ENCODE measurements around the gene GUK1. TPM values are rescaled to one million over a fixed set of nuclear protein-coding genes. Genes with fewer than 3 reads are reported as not detected.
"Not testable (repeated sequence)": the region's sequence is repeated elsewhere in the genome, so short reads cannot be mapped to it uniquely, and the experiment has no call there.

Gene GUK1
- polyA plus RNA-seq, 3 donors, result 113 to 167 (median 157) TPM

GRCh38 chr1:228098323-228098931, 41.7 kb upstream of the GUK1 start:
- no peak for DNase-seq

GRCh38 chr1:228099331-228099732, 40.7 kb upstream of the GUK1 start:
- no peak for DNase-seq

- no peak for DNase-seq
Measured at GRCh38 chr1:228100822-228101613, 39.1 kb upstream of the GUK1 start.

- DNase-seq, result no peak
Measured at GRCh38 chr1:228101614-228101993, 38.5 kb upstream of the GUK1 start.

GRCh38 chr1:228101994-228102790, 37.9 kb upstream of the GUK1 start:
- no peak for DNase-seq

GRCh38 chr1:228102791-228103620, 37.1 kb upstream of the GUK1 start, which contains the start of gene C1orf35:
Gene C1orf35, minus strand, starts transcription at chr1:228103325. Its CDS starts 98 bp downstream, at chr1:228103227.
- peak; percentile 94 for DNase-seq

GRCh38 chr1:228104526-228105269, 35.4 kb upstream of the GUK1 start:
- DNase-seq, result no peak

- DNase-seq, result no peak
Measured at GRCh38 chr1:228105270-228105995, 34.6 kb upstream of the GUK1 start.

GRCh38 chr1:228105996-228106799, 33.9 kb upstream of the GUK1 start:
- no peak for DNase-seq

GRCh38 chr1:228106800-228107054, 33.4 kb upstream of the GUK1 start:
- DNase-seq, result no peak

- DNase-seq, result no peak
Measured at GRCh38 chr1:228107636-228108035, 32.4 kb upstream of the GUK1 start.

GRCh38 chr1:228108055-228108690, 31.9 kb upstream of the GUK1 start:
- DNase-seq, result no peak

GRCh38 chr1:228108742-228109072, 31.4 kb upstream of the GUK1 start:
- DNase-seq, result no peak

GRCh38 chr1:228109073-228109961, 30.8 kb upstream of the GUK1 start, which contains the start of gene MRPL55:
Gene MRPL55, minus strand, starts transcription at chr1:228109299. Its CDS starts 1,039 bp downstream, at chr1:228108260.
- peak; percentile 97 for DNase-seq

- peak; percentile 54 for DNase-seq
Measured at GRCh38 chr1:228109962-228110488, 30.1 kb upstream of the GUK1 start.

- no peak for DNase-seq
Measured at GRCh38 chr1:228110556-228110955, 29.5 kb upstream of the GUK1 start.

- not testable (repeated sequence) for DNase-seq
Measured at GRCh38 chr1:228111315-228111714, 28.8 kb upstream of the GUK1 start.

- DNase-seq, result no peak
Measured at GRCh38 chr1:228112167-228112566, 27.9 kb upstream of the GUK1 start.
